Femur (tissue), 1 donor: ENCODE data around the gene AVPR2.

Experiments
- DNase-seq: peaks from one replicate; pipeline ENCODE4 v3.0.0-alpha.2; 2017

Gene AVPR2

GRCh38 chrX:153920546-153920945 is 16.1 kb downstream of the AVPR2 start:
- no peak for DNase-seq

- DNase-seq = no peak
Measured at GRCh38 chrX:153921070-153921469, 16.6 kb downstream of the AVPR2 start.

GRCh38 chrX:153921511-153922446 is 17.3 kb downstream of the AVPR2 start:
- no peak for DNase-seq

- DNase-seq = peak; percentile 82
Measured at GRCh38 chrX:153922932-153923857, 18.7 kb downstream of the AVPR2 start.

- DNase-seq = peak; percentile 47
Measured at GRCh38 chrX:153924149-153924861, 19.8 kb downstream of the AVPR2 start.

GRCh38 chrX:153925387-153925738 is 20.9 kb downstream of the AVPR2 start:
- DNase-seq = no peak

- no peak for DNase-seq
Measured at GRCh38 chrX:153925739-153926551, 21.5 kb downstream of the AVPR2 start, which contains the start of gene ARHGAP4. Gene ARHGAP4, minus strand, starts transcription at chrX:153926264. Its CDS starts 62 bp downstream, at chrX:153926202.

GRCh38 chrX:153926552-153926857 is 22.0 kb downstream of the AVPR2 start:
- no peak for DNase-seq

GRCh38 chrX:153926858-153927671 is 22.6 kb downstream of the AVPR2 start:
- peak; percentile 86 for DNase-seq

GRCh38 chrX:153927672-153927921 is 23.1 kb downstream of the AVPR2 start:
- no peak for DNase-seq

GRCh38 chrX:153927922-153928760 is 23.7 kb downstream of the AVPR2 start:
- peak; percentile 98 for DNase-seq

GRCh38 chrX:153928846-153929245 is 24.4 kb downstream of the AVPR2 start:
- no peak for DNase-seq

- DNase-seq = no peak
Measured at GRCh38 chrX:153929576-153929975, 25.1 kb downstream of the AVPR2 start.

- no peak for DNase-seq
Measured at GRCh38 chrX:153930011-153930910, 25.8 kb downstream of the AVPR2 start.

GRCh38 chrX:153931151-153931550 is 26.7 kb downstream of the AVPR2 start:
- no peak for DNase-seq

GRCh38 chrX:153931748-153932147 is 27.3 kb downstream of the AVPR2 start:
- DNase-seq = no peak

GRCh38 chrX:153932220-153932915 is 27.9 kb downstream of the AVPR2 start:
- no peak for DNase-seq

- DNase-seq = no peak
Measured at GRCh38 chrX:153933748-153934147, 29.3 kb downstream of the AVPR2 start.
